Measurements from ENCODE around the gene SEC16B.

Gene SEC16B

DNA sequence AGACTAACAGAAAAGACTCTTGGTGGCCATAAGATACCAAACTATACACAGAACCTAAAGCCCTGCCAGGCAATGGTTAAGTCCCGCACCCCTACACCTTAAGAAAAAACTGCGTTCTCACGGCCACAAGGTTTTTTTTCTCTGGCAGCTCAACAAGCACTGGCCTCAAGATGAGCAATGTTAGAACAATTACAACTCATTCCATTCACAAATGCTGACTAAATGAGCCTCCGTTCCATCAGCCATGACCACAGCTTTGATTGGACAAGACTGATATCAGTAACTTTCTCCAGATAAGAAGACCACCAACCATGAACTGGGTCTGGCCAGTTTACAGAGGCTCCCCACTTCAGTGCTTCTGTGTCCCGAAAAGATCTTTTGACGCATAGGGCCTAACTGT lies 31.9 kb downstream of the SEC16B start:
- DNase-seq, result no peak

GRCh38 chr1:177937174-177937770 lies 32.6 kb downstream of the SEC16B start:
- no peak for DNase-seq

DNA sequence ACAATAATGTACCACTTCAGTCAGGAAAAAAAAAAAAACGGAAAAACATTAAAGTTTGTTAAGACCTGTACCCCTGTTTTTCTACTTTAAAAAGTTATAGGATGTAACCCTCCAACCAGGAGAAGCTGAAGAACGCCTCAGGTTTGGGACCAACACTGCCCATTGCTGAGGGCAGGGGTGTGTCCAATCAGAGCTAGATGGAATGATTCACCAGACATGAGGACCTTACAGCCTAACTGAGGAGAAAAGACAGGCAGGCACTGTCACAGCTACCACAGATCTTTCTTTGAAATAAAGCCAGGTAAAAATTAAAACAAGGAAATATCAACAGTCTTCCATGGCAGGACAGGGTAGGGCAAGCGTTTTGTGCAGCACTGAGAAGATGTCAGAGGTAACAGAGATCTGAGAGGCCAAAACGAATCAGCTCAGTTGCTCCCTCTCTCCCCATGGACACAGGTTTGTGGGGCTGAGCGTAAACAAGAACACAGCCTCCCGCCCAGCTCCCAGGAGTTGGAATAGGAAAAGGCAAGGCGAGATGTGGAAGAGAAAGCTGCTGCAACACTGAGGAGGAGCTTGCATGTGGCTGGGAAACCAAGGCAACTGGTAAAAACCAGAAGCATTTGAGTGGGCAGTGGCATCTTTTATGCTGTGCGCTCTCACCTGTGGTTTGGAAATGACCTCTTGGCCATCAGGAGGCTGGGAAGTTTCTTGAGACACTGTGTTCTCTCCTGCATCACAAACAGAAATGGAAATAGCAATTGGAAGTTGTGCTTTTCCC lies 34.0 kb downstream of the SEC16B start:
- DNase-seq, result no peak

DNA sequence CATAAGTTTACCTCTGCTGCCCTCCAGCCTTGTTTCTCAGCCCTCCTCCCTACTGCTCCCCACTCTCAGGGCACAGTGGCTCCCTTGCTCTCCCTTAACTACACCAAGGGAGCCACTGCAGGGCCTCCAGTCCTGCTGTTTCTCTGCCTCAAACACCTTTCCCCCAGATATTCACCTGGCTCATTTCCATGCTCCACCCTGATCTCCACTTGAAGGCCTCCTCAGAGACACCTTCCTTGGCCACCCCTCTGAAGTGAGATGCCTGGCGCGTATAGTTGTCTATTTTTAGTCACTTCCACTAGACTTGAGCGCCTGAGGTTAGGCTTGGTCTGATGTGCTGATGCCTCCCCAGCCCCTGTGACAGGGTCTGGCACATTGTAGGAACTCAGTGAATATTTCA lies 34.9 kb downstream of the SEC16B start:
- no peak for DNase-seq

GRCh38 chr1:177934461-177934860 lies 35.4 kb downstream of the SEC16B start:
- no peak for DNase-seq

- DNase-seq, result no peak
Measured at GRCh38 chr1:177933881-177934280, 36.0 kb downstream of the SEC16B start.

DNA sequence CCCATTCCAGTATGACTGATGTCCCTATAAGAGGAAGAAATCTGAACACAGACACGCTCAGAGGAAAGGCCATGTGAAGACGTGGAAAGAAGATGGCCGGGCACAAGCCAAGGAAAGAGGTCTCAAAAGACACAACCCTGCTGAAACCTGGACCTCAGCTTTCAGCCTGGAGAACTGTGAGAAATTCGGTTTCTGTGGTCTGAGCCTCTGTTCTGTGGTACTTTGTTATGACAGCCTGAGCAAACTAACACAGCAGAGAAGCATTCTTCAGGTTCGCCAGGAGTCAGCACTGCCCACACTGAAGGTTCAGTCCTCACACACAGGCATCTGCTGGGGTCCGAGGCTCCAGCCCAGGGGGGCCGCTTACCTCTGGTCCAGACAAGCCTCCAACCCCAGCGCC lies 37.7 kb downstream of the SEC16B start:
- DNase-seq, result no peak

- DNase-seq, result no peak
Measured at GRCh38 chr1:177928952-177929351, 40.9 kb downstream of the SEC16B start.

DNA sequence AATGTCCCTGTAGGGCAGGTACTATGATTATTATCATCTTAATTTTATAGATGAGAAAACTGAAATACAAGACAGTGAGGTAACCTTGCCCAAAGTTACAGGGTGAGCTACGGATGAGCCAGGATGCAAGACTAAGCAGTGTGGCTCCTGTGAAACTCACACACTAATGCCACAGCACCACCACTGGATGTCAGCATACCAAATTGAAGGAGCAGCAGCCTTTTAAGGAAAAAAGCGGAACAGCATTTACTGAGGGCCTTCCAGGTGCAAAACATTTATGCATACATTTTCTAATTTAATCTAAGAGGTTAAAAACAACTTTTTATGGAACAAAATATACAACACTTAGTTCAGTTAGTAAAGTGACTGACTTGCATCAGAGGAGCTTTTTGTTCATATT lies 41.7 kb downstream of the SEC16B start:
- no peak for DNase-seq

DNA sequence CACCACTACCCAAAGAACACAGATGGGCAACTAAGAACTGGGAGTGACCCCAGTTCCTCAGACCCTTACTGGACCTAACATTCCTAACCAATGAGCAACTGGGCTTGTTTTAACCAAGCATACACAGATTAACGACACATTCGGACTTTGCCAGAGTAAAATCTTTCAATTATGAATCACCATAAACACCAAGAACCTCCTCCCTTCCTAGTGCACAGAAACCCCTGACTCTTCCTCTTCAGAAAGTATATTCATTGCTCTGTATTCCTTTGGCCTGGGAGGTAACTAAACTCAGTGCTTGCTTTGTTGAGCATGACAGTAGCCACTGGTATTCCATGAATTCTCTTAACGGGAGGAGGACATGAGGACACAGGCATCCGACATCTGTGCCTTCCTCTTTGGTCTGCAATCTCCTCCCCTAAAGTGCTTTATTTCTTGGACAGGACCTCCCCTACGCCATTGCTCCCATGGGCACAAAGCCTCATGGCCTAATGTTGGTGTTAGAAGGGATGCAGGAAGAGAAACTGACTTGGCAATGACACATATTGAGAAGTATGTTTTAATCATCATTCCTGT lies 42.7 kb downstream of the SEC16B start:
- no peak for DNase-seq

DNA sequence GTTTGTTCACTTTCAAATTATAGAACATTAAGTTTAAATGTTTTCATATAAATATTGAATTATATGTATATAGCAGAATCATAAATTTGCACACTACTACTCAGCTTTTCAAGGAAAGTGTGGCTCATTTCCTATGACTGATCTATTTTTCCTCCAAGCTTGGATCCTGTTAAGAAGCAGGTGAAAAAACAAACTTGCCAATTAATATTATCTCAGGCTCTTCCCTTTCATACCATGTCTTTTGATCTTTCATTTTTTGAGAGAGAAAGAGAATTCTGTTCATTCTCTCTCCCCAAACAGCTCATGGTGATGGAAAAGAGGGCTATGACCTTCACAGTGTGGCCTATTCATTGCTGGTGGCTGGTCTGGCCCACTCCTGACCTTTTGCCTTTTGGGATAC lies 43.7 kb downstream of the SEC16B start:
- DNase-seq, result no peak

- no peak for DNase-seq
Measured at GRCh38 chr1:177925006-177925405, 44.9 kb downstream of the SEC16B start.

DNA sequence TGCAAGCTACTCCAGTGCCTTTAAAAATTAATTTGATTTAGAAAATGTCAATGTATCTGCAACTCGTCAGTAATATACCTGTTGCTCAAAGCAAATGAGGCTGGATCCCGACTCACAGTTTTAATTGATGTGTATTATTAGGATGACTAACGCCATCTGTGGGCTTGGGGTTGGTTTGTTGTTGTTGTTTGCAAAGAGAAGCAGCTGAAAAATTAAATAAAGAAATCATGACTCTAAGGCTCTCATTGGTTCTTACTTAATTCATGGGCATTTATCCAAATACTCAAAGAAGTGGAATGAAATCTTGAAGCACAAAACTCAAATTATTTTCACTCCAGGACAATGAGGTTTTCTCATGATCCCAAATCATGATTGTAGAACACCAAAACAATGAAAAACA lies 46.4 kb downstream of the SEC16B start:
- DNase-seq, result no peak

GRCh38 chr1:177922209-177922608 lies 47.6 kb downstream of the SEC16B start:
- no peak for DNase-seq

DNA sequence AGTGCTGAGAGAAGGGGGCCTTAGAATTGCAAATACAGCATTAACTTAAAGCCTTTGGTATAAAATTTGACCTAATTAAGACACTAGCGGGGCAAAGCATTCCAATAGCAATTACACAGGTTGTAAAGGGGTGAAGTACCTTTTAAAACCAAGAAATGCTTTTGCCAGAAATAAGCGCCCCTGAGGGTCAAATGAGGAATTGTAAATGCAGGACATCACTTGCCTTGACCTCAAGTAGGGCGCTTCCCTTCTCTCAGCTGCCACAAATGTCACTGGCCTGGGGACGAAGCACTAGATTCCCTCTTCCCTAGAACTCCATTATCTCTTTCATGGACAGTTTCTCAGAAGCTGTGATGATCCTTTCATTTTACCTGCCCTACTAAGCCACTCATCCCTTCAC lies 48.3 kb downstream of the SEC16B start:
- DNase-seq, result no peak

GRCh38 chr1:177920091-177920490 lies 49.8 kb downstream of the SEC16B start:
- no peak for DNase-seq

- DNase-seq, result no peak
Measured at GRCh38 chr1:177915641-177916040, 54.2 kb downstream of the SEC16B start.

GRCh38 chr1:177914603-177915002 lies 55.3 kb downstream of the SEC16B start:
- DNase-seq, result no peak

DNA sequence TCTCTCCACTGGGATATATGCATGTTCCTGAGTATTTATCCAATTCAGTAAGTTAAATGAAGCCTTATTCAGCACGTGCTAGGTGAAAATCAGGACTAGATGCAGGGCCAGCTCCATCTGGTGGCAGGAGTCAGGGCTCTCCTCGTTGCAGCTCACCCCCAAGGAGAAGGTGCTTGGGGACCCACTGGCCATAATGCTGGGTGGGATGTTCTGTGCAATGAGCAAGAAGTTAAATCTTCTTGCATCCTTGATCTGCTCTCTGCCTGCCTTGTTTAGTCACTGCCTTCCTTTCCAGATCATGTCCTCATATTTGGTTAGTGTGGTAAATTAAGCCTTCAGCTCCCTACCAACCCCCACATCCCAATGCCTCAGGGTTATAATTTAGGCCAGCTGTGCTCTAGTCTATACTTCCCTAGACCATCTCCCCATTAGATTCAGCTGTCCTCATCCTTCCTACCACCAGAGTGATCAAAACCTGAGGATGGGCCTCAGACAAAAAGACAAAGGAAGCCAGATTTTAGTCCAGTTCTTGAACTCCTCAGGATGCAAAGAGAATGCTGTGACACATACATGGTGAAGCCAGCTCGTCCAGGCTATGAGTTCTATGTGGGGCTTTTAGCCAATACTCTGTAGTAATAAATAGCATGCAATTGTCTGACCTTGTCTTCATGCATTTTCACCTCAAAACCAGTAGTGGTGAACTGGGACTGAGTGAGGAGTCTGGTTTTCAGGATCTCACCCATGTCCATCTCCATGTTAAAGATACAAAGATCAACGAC lies 55.9 kb downstream of the SEC16B start:
- DNase-seq, result no peak

- DNase-seq, result no peak
Measured at GRCh38 chr1:177912991-177913390, 56.9 kb downstream of the SEC16B start.

DNA sequence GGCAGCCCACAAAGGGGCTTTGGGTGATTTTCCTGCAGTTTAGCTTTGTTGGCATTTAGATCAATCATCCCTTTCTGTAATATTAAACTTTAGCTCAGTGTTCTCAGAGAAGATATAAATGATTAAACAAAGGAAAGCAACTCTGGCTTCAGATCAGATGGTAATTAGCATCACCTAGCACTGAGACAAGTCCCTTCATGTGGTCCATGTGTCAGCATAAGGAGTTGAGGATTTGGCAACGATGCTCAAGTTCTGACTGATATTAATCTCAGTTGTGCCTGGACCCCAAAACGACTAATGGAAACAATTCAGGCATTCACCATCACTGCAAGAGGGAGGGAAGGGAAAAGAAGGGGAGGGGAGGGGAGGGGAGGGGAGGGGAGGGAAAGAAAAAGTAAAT lies 60.4 kb downstream of the SEC16B start:
- no peak for DNase-seq

GRCh38 chr1:177907000-177907399 lies 62.9 kb downstream of the SEC16B start:
- no peak for DNase-seq

- DNase-seq, result no peak
Measured at GRCh38 chr1:177905686-177906085, 64.2 kb downstream of the SEC16B start.

- no peak for DNase-seq
Measured at GRCh38 chr1:177902266-177902665, 67.6 kb downstream of the SEC16B start.

Data from central memory CD4-positive, alpha-beta T cell (primary cell).